GM19452 (cell line): Measurements from ENCODE around the gene PTRHD1.

Experiments used
- ATAC-seq: cut with Tn5 transposase; IDR thresholded peaks from one replicate; pipeline ENCODE4 v1.9.1; 2021; ENCODE audit not compliant: unreplicated experiment

PTRHD1 gene

GRCh38 chr2:24762518-24762917 lies 30.7 kb downstream of the PTRHD1 start:
- no peak for ATAC-seq

GRCh38 chr2:24761866-24762265 lies 31.3 kb downstream of the PTRHD1 start:
- no peak for ATAC-seq

DNA sequence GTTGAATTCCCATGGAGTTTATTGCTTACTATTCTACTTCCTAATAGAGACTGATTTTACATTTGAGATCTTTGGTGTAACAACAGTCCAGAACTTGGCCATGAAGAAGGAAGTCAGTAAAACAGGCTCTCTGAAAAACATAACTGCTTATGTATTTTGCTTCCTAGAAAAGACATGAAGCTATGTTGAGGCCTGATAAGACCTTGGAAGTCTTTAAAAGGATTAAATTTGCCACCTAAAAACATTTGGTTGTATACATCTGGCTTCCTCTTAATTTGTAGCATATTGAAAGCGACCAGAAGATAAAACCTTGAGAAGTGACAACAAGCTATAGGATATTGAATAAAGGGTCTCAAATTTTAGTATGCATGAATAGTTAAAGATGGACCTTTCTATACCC lies 36.4 kb downstream of the PTRHD1 start:
- ATAC-seq = no peak

GRCh38 chr2:24754985-24755705 lies 38.0 kb downstream of the PTRHD1 start:
- ATAC-seq = no peak

- no peak for ATAC-seq
These were observed 44.0 kb downstream of the PTRHD1 start for GRCh38 chr2:24749069-24749691.

GRCh38 chr2:24747299-24747698 lies 45.9 kb downstream of the PTRHD1 start:
- ATAC-seq = no peak

GRCh38 chr2:24745825-24746224 lies 47.4 kb downstream of the PTRHD1 start:
- ATAC-seq = no peak

DNA sequence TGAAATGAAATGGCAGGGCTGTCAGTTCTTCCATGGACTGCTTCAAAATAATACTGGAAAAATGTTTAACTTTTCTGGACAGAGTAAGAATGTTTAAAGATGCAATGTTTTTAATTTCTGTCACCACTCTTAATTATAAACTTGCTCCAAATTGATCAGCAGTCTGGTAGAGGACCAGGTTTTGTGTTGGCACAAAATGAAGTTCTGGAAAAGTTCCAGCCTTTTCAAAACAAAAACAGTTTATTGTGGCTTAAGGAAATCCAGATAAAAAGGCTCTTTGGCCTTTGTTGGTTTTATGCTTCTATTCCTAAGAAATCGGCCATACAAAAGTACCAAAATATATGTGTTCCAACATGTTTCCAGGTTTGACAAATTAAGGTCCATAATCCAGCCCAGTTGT lies 48.8 kb downstream of the PTRHD1 start:
- ATAC-seq = no peak

DNA sequence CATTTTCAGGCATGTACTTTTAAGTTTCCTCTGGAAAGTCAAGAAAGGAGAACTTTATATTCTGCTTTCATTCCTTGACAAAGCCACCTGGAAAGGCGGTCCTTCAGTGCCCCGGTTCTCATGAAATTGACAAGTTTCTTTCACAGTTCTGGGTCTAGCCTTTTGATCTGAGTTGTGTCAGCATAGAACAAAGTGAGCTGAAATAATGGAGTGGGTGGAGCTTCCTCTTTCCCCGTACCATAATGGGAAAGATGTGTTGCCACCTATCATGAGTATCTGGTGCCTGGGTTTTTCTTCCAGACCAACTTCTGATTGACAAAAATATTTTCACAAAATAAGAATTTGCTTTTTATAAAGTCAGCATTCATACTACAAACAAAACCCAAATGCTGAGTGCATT lies 49.3 kb downstream of the PTRHD1 start:
- no peak for ATAC-seq

DNA sequence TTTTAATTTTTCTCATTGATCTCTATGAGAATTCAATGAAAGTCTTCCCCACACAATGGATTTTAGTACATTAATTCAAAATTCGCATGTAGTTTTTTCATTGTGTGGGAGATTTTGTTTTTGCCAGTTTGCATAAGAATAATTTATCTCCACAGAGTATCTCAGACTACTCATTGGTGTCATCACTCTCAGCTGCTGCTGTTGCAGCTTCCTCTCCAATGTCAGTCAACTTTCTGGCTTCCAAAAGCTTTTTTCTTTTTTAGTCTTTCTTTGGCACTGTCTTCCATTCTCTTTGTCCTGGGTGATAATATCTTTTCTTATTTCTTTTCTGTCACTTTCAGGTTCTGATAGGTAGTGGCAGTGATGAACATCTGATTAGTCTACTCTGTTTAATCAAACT lies 50.5 kb downstream of the PTRHD1 start:
- no peak for ATAC-seq

DNA sequence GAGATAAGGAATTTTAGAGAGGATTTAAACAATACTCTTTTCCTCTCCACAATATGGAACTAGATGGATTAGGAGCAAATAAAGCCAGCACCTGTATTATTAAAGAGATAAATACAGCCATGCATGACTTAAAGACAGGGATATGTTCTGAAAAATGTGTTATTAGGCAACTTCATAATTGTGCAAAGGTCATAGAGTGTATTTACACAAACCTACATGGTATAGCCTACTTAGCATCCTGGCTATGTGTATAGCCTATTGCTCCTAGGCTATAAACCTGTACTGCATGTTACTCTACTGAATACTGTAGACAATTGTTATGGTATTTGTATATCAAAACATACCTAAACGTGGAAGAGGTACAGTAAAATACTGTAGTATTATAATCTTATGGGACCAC lies 53.0 kb downstream of the PTRHD1 start:
- ATAC-seq = no peak
